HG03354 (cell line): Measurements from ENCODE around the gene SGCD.

Source experiments
- ATAC-seq: cut with Tn5 transposase; IDR thresholded peaks from one replicate; pipeline ENCODE4 v1.9.1; 2021; ENCODE audit warnings: mild to moderate bottlenecking; ENCODE audit not compliant: unreplicated experiment, poor library complexity, severe bottlenecking

SGCD gene

GRCh38 chr5:156667616-156668015 lies 340.7 kb downstream of the SGCD start:
- ATAC-seq = no peak

DNA sequence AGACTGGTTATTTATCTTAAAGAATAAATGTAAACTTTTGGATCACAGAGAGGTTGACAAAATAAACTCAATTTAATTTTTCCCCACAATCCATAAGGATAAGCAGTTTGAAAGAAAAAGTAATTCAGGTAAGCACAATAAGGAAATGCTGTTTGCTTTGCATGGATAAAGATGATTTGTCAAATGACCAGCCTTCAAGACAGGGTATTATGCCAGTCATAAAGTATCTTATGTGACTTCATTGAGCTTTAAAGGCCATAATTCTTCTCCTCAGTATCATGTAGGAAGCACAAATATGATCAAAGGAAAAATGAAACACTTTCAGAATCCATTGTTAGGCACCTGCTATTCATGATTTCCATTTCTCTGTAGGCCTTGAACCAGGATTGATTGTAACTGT lies 342.5 kb downstream of the SGCD start:
- ATAC-seq = no peak

- no peak for ATAC-seq
Observed at GRCh38 chr5:156670615-156671014, 343.7 kb downstream of the SGCD start.

GRCh38 chr5:156675395-156675794 lies 348.4 kb downstream of the SGCD start:
- ATAC-seq = no peak

GRCh38 chr5:156677963-156678362 lies 351.0 kb downstream of the SGCD start:
- no peak for ATAC-seq

DNA sequence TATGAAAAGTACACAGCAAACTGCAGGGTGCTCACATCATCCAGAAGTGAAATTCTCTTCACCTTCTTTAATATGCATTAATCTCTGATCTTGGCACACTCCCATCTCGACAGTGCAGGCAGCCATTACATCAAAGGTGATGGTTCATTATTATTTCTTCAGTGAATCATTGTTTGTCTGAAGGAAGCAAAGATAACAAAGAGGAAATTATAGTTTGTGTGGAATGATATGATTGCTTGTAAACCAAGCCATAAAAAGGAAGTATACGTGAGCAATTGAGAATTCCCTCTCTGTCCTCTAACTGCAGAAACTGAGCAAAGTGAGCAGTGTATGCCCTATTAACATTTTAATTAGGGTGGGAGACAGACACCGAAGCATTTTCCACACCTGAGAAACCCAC lies 351.5 kb downstream of the SGCD start:
- ATAC-seq = no peak

- ATAC-seq = no peak
Observed at GRCh38 chr5:156680831-156681230, 353.9 kb downstream of the SGCD start.

- no peak for ATAC-seq
Observed at GRCh38 chr5:156681265-156681664, 354.3 kb downstream of the SGCD start.

GRCh38 chr5:156682971-156683370 lies 356.0 kb downstream of the SGCD start:
- ATAC-seq = no peak

DNA sequence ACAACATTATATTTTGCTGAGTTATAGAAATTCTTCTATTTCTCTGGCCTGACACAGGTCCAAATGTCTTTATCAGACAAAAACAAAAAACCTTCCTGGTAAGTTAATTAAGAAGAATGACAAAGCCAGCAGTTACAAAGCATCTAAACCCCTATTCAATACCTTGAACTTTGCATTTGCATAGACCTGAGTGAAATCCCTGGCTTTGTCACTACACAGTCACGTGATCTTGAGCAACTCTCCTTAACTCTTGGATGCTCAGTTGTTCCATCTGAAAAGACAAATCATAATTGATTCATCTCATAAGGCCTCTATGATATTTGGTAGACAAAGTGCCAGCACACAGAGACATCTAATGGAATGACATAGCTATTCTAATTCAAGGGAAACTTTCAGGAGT lies 356.5 kb downstream of the SGCD start:
- ATAC-seq = no peak

GRCh38 chr5:156684216-156684615 lies 357.3 kb downstream of the SGCD start:
- ATAC-seq = no peak

- ATAC-seq = no peak
Observed at GRCh38 chr5:156685481-156685880, 358.5 kb downstream of the SGCD start.

- ATAC-seq = no peak
Observed at GRCh38 chr5:156686380-156686779, 359.4 kb downstream of the SGCD start.

- no peak for ATAC-seq
Observed at GRCh38 chr5:156686796-156687195, 359.8 kb downstream of the SGCD start.

DNA sequence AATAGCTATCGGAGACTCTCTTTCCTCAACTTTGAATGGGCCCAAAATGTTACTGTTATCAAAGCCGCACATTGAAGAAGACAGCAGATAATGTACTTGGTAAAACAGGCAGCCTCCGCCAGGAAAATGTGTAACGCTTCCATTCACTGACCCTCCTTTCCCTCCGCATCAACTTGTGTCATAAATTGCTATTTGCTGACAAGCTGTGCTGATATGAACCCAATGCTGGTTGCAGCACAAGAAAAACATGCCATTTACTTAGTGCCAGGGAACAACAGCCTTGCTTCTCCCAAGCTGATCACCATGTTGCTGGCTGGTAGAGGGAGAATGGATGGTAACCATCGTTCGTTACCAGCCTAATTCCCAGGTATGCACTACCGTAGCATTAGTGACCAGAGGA lies 360.6 kb downstream of the SGCD start:
- no peak for ATAC-seq

- ATAC-seq = no peak
Observed at GRCh38 chr5:156691572-156691971, 364.6 kb downstream of the SGCD start.

- no peak for ATAC-seq
Observed at GRCh38 chr5:156693113-156693512, 366.1 kb downstream of the SGCD start.

- no peak for ATAC-seq
Observed at GRCh38 chr5:156694598-156694997, 367.6 kb downstream of the SGCD start.

DNA sequence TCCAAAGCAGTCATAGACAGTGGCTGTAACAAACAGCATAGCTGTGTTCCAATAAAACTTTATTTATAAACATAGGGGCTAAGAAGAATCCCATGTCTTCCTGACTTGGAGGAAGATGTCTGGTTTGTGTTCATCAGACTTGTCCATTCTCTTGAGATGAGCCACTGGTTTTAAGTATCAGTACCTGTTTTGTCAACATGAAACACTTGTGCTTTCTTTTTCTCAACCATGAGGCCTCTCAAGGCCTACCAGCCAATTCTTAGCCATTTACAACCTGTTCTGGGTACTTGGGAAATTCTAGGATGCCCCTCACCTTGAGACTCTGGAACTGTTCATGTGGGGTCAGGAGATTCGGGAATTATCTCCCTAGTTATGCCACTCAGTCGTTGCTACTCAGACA lies 368.8 kb downstream of the SGCD start:
- ATAC-seq = no peak

GRCh38 chr5:156698323-156698722 lies 371.4 kb downstream of the SGCD start:
- no peak for ATAC-seq

GRCh38 chr5:156699147-156699546 lies 372.2 kb downstream of the SGCD start:
- ATAC-seq = no peak

- no peak for ATAC-seq
Observed at GRCh38 chr5:156704139-156704538, 377.2 kb downstream of the SGCD start.

- ATAC-seq = no peak
Observed at GRCh38 chr5:156706631-156707030, 379.7 kb downstream of the SGCD start.
